Skeletal muscle tissue (tissue), 4 donors: ENCODE results near the gene THPO. TPM values are rescaled to one million over a fixed set of nuclear protein-coding genes. Genes with fewer than 3 reads are reported as not detected.

Experiments
- H3K27ac ChIP-seq: one replicate; pipeline ENCODE4 v1.7.0; 2013; ENCODE audit warnings: mild to moderate bottlenecking, low read depth, low read length, inconsistent platforms
- H3K27me3 ChIP-seq, 3 donors: one replicate each; pipeline ENCODE4 v1.7.0; 2013; ENCODE audit warnings: low read length in 3 of 3; ENCODE audit not compliant: control insufficient read depth in 3 of 3, insufficient read depth in 3 of 3
- H3K36me3 ChIP-seq, 3 donors: one replicate each; pipeline ENCODE4 v1.7.0; 2013; ENCODE audit warnings: low read length in 3 of 3; ENCODE audit not compliant: control insufficient read depth in 3 of 3, insufficient read depth in 3 of 3
- H3K4me1 ChIP-seq, 3 donors: one replicate each; pipeline ENCODE4 v1.7.0; 2013; ENCODE audit warnings: low read length in 3 of 3, mild to moderate bottlenecking in 3 of 3; ENCODE audit not compliant: control insufficient read depth in 3 of 3, insufficient read depth in 3 of 3
- H3K4me3 ChIP-seq, 3 donors: one replicate each; pipeline ENCODE4 v1.7.0; 2013; ENCODE audit warnings: low read length in 3 of 3
- H3K9ac ChIP-seq, 3 donors: one replicate each; pipeline ENCODE4 v1.7.0; 2013; ENCODE audit warnings: low read length in 3 of 3, mild to moderate bottlenecking in 3 of 3, moderate library complexity in 2 of 3, low read depth in 1 of 3
- H3K9me3 ChIP-seq, 3 donors: one replicate each; pipeline ENCODE4 v1.7.0; 2013; ENCODE audit warnings: low read length in 3 of 3; ENCODE audit not compliant: control insufficient read depth in 3 of 3
- total RNA-seq: library from RNA; depleted of rRNA; stranded (reverse); fragments of >200 nt; gene quantifications from one replicate; pipeline ENCODE4 v1.2.3, GENCODE V29; 2014
- donor health status: Osteomylitis.

Gene THPO
- total RNA-seq, 1 donor from 2014 or later = under 0.01 TPM

- peaks cover 21 to 39% (median 38%) of the 10 kb centered on the region in 3 donors for H3K4me1 ChIP-seq
- no peak overlapping the region for H3K4me3 ChIP-seq
- H3K36me3 ChIP-seq = peaks cover 21 to 28% (median 25%) of the 10 kb centered on the region in 3 donors
- no peaks in the 10 kb centered on the region for H3K9me3 ChIP-seq
- H3K27me3 ChIP-seq = no peaks in the 10 kb centered on the region
- H3K9ac ChIP-seq = no peak overlapping the region
- H3K27ac ChIP-seq = peak overlapping the region; percentile 37
These were observed 9.9 kb downstream of the THPO start for GRCh38 chr3:184368116-184368515.

- Histone ChIP-seq H3K4me1 (peaks cover 18 to 34% (median 30%) of the 10 kb centered on the region in 3 donors), H3K36me3 (peaks cover 17 to 25% (median 25%) of the 10 kb centered on the region in 3 donors), H3K9ac (no peak overlapping the region), H3K27ac (no peak overlapping the region), H3K27me3 (no peaks in the 10 kb centered on the region), H3K9me3 (no peaks in the 10 kb centered on the region), H3K4me3 (no peak overlapping the region)
These were observed 11.3 kb downstream of the THPO start for GRCh38 chr3:184366619-184367289.

GRCh38 chr3:184362668-184363546, 15.1 kb downstream of the THPO start:
- no peaks in the 10 kb centered on the region for H3K9me3 ChIP-seq

GRCh38 chr3:184361932-184362667, 15.9 kb downstream of the THPO start:
- Histone ChIP-seq H3K9me3 (no peaks in the 10 kb centered on the region), H3K36me3 (peaks cover 10 to 18% (median 14%) of the 10 kb centered on the region in 3 donors), H3K9ac (peak overlapping the region; percentile 84 to 94 (median 92)), H3K27ac (peak overlapping the region; percentile 99), H3K4me3 (peak overlapping the region; percentile 80 to 98 (median 87)), H3K27me3 (no peaks in the 10 kb centered on the region), H3K4me1 (peaks cover 20 to 28% (median 24%) of the 10 kb centered on the region in 3 donors)

More at GRCh38 chr3:184362668-184363546, 15.1 kb downstream of the THPO start:
- Histone ChIP-seq H3K27ac (peak overlapping the region; percentile 99), H3K27me3 (no peaks in the 10 kb centered on the region), H3K36me3 (peaks cover 12 to 23% (median 16%) of the 10 kb centered on the region in 3 donors), H3K4me1 (peaks cover 20 to 28% (median 24%) of the 10 kb centered on the region in 3 donors), H3K4me3 (peak overlapping the region; percentile 80 to 98 (median 87)), H3K9ac (peak overlapping the region; percentile 92 to 94 (median 93))

GRCh38 chr3:184361532-184361931, 16.5 kb downstream of the THPO start, which contains the start of the genes CLCN2 and POLR2H:
Gene CLCN2, minus strand, starts transcription at chr3:184361605. Its CDS starts 126 bp downstream, at chr3:184361479.
Gene POLR2H, plus strand, starts transcription at chr3:184361710. Its CDS starts 1,783 bp downstream, at chr3:184363493.
- H3K36me3 ChIP-seq = peaks cover 5 to 13% (median 9%) of the 10 kb centered on the region in 3 donors
- peak within 1 kb of the TSS; percentile 99 for H3K27ac ChIP-seq
- H3K4me3 ChIP-seq = peak within 1 kb of the TSS; percentile 80 to 98 (median 87)
- H3K27me3 ChIP-seq = no peaks in the 10 kb centered on the region
- peak within 1 kb of the TSS; percentile 84 to 94 (median 92) for H3K9ac ChIP-seq
- no peaks in the 10 kb centered on the region for H3K9me3 ChIP-seq
- H3K4me1 ChIP-seq = peaks cover 20 to 28% (median 20%) of the 10 kb centered on the region in 3 donors

- no peaks in the 10 kb centered on the region for H3K9me3 ChIP-seq
- peaks cover 20 to 28% (median 20%) of the 10 kb centered on the region in 3 donors for H3K4me1 ChIP-seq
- H3K4me3 ChIP-seq = peak overlapping the region; percentile 80 to 98 (median 82)
- H3K9ac ChIP-seq = peak overlapping the region; percentile 77 to 92 (median 84)
- peaks cover 4 to 10% (median 8%) of the 10 kb centered on the region in 3 donors for H3K36me3 ChIP-seq
- no peaks in the 10 kb centered on the region for H3K27me3 ChIP-seq
- H3K27ac ChIP-seq = peak overlapping the region; percentile 13
These were observed 17.0 kb downstream of the THPO start for GRCh38 chr3:184360929-184361531.

- Histone ChIP-seq H3K9ac (peak overlapping the region; percentile 77 to 92 (median 84)), H3K27me3 (no peaks in the 10 kb centered on the region), H3K9me3 (no peaks in the 10 kb centered on the region), H3K36me3 (peaks cover 5 to 12% (median 11%) of the 10 kb centered on the region in 3 donors), H3K27ac (no peak overlapping the region), H3K4me3 (peak overlapping the region; percentile 80 to 98 (median 82)), H3K4me1 (peaks cover 20 to 28% (median 20%) of the 10 kb centered on the region in 3 donors)
These were observed 17.7 kb downstream of the THPO start for GRCh38 chr3:184360070-184360928.

- no peaks in the 10 kb centered on the region for H3K9me3 ChIP-seq
- H3K36me3 ChIP-seq = peaks cover 5 to 10% (median 6%) of the 10 kb centered on the region in 3 donors
- peaks cover 20 to 28% (median 20%) of the 10 kb centered on the region in 3 donors for H3K4me1 ChIP-seq
- no peak overlapping the region for H3K9ac ChIP-seq
- no peaks in the 10 kb centered on the region for H3K27me3 ChIP-seq
- H3K4me3 ChIP-seq = no peak overlapping the region
- H3K27ac ChIP-seq = no peak overlapping the region
These were observed 18.4 kb downstream of the THPO start for GRCh38 chr3:184359610-184360009.
